ENCODE results near the gene RAB44.
"Not testable (repeated sequence)": the region's sequence is repeated elsewhere in the genome, so short reads cannot be mapped to it uniquely, and the experiment has no call there.

Gene RAB44

DNA sequence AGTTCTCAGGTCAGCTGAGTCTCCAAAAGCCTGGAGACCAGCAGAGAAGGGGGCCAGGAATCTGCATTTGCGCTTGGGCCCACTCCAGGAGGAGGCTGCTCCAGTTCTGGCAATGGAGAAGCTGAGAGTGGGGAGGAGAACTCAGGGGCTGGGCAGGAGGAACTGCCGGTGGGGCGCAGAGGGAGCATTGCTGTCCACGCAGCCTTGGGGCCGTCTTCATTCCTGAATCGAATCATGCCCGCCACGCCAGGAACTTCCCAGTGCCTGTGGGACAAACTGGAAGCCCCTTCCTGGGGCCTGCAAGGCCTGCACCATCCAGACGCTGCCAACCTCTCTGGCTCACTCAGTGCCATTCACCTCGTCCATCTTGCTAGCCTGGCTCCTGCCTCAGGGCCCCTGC is 16.9 kb downstream of the RAB44 start:
- DNase-seq: no peak

DNA sequence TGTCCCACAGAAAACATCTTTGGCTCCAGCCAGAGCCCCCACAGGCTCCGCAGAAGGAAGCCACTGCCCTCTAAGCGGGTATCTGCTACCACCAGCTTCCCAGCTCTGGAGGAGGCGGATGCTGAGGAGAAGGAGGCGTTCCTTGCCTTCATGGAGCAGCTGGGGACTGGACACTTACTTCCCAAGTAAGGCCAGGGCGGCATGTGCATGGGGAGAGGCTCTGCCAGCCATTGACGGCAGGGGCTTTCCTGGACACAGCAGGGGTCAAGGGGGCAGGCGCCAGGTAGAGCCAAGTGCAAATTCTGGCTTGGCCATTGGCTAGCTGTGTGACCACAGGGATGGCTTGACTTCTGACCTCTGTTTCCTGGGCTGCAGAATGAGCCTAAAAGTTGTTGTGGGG is 17.8 kb downstream of the RAB44 start:
- DNase-seq: no peak

GRCh38 chr6:36716476-36717093 is 19.0 kb downstream of the RAB44 start:
- no peak for DNase-seq

DNA sequence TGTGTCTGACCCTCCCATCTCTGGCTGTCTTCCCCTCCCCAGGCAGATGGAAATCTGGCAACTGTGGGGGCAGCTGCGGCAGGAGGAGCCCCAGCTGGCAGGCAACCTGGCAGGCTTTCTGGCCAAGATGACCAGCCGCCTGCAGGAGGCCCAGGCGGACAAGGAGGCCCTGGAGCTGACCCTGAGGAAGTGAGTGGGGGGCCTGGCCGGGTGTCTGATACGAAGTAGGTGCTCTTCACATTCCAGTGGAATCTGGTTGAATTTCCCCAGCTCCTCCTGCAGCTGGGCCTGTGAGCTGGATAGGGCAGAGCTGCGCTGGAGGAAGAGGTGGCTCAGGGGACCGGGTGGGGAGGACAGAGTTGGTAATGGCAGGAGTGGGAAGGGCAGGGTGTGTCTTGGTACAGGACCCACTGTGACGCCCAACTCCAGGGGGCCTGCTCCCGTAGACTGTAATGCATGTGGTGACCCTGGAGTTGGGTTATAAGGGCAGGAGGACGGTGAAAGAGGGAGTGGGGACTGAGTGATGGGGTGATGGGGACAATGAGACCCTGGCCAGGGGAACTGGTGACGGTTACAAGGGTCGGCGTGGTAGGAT is 19.7 kb downstream of the RAB44 start:
- DNase-seq: no peak

DNA sequence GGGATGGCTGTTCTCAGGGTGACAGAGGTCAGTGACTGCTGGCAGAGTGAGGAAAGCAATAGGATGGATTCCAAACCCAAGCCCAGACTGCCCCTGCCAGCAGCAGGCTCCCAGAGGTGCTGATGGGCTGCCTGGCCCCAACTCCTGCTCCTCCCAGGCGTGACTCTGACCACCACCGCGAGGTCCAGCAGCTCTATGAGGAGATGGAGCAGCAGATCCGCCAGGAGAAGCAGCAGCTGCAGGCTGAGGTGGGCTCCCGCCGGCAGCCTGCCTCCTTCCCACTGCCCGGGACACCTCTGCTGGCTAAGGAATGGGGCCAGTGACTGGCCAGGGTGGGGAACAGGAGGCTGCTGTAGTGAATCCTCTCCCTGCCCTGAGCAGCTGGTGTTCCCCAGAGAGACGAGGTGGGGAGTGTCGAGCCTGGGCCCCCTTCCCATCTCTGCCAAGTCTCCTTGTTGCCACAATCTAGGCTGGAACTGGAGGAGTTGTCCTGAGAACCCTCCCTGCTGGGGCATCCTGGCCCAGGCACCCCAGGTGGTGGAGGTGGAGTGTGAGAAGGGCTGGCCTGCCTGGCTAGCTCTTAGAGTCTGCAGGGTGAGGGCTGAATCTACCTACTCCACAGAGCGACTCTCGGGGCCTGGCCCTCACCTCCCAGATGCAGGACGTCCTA is 20.4 kb downstream of the RAB44 start:
- no peak for DNase-seq

DNA sequence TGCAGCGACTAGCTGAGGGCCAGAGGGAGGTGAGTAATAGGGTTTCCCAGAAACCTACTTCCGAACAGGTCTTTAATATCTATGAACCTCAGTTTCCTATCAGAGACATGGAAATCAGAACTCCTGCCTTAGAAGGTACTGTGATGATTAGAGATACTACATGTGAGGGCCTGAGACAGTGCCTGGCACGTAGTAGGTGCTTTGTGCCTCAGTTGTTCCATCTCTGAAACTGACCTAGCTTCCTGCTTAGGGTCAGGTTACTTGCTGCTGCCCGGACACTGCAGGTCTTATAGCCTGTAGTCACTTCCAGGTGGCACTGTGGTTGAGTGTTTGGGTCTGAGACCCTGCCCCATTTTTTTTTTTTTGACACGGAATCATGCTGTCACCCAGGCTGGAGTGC is 20.9 kb downstream of the RAB44 start:
- no peak for DNase-seq

DNA sequence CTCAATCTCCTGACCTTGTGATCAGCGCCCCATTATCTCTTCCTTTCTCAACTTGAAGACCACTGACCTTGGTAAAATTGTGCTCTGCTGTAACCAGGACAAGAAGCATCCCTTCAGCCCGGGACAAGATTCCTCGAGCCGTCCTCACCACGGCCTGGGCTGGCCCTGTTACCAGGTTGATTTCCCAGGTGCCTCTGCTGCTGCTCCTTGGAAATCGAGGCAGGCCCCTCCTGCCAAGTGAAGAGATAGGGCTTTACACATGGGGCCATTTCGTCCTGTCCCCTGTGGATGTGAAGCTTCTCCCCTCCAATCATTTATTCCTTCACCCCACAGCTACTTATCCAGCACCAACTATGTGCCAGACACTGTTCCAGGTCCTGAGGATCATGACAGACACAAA is 21.5 kb downstream of the RAB44 start:
- no peak for DNase-seq

- DNase-seq: no peak
These were observed 22.9 kb downstream of the RAB44 start for GRCh38 chr6:36720251-36721141.

DNA sequence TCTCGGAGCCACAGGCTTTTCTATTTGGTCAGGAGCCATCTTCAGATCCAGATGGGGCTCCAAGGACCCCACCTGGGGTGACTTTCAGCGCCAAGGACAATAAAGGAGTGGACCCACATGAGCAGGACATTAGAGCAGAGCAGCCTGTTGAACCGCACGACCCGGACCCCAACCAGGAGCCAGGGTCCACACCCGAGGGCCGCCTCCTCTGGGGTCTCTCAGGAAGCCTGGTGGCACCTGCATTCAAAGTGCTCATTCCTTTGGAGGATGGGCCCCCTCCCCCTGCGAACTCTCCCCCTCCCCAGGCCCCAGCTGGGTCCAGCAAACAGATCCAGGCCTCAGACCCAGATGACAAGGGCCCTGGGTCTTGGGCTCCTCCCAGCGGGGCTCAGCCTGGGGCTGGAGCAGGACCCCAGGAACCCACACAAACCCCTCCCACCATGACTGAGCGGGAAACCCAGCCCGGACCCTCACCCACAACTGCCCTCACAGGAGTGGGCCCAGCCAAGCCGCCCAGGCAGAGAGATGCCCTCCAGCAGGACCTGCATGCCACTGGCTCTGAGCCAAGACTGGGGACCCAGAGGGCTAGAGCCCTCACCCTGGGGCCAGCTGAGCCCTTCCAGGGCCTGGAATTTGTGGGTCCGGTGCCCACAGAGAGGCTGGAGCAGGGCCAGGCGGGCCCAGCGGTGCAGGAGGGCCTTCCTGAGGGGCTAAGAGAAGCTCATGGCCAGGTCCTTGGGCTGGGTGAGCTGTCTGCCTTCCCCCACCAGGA is 23.9 kb downstream of the RAB44 start:
- DNase-seq: no peak

DNA sequence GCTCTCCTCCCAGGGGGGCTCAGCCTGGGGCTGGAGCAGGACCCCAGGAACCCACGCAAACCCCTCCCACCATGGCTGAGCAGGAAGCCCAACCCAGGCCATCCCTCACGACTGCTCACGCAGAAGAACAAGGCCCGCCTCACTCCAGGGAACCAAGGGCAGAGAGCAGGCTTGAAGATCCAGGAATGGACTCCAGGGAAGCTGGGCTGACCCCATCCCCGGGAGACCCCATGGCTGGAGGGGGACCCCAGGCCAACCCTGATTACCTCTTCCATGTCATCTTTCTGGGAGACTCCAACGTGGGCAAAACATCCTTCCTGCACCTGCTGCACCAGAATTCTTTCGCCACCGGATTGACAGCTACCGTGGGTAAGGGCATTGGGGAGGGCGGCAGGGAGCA is 24.7 kb downstream of the RAB44 start:
- no peak for DNase-seq

GRCh38 chr6:36722879-36723278 is 25.3 kb downstream of the RAB44 start:
- no peak for DNase-seq

- DNase-seq: not testable (repeated sequence)
These were observed 26.4 kb downstream of the RAB44 start for GRCh38 chr6:36723992-36724391.

DNA sequence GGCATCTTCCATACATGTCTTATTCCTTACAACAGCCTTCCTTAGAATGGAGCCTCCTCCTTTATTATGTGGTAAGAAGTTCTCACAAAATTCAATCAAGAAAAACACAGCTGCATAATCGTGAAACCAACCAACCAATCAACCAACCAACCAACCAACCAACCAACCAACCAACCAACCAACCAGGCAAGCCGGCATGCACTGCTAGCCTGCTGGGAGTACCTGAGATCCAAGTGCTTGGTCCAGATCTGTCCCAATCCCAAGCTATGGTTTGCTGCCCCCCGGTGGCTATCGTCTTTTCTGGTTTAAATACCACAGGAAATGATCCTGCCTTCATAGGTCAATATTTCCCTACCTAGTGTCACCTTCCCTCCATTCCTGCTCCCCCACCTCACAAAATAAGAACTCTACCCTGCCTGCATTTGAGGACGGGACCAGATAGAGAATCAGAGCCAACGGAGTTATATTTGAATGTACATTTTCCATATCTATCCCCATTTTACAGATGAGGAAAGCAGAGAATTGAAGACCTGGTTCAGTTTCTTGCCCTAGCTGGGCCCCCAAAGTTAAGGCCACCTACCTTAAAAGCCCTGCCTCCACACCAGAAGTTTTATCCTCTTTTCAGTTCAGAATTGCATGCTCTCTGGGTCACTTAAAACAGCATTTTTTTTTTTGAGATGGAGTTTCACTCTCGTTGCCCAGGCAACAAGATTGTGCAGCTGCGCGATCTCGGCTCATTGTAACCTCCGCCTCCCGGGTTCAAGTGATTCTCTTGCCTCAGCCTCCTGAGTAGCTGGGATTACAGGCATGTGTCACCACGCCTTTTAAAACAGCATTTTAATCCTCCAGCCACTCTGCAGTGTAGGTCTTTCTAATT is 27.1 kb downstream of the RAB44 start:
- no peak for DNase-seq

- no peak for DNase-seq
These were observed 28.0 kb downstream of the RAB44 start for GRCh38 chr6:36725581-36725980.

GRCh38 chr6:36727505-36728021 is 29.9 kb downstream of the RAB44 start:
- DNase-seq: no peak

- no peak for DNase-seq
These were observed 30.9 kb downstream of the RAB44 start for GRCh38 chr6:36728289-36729160.

DNA sequence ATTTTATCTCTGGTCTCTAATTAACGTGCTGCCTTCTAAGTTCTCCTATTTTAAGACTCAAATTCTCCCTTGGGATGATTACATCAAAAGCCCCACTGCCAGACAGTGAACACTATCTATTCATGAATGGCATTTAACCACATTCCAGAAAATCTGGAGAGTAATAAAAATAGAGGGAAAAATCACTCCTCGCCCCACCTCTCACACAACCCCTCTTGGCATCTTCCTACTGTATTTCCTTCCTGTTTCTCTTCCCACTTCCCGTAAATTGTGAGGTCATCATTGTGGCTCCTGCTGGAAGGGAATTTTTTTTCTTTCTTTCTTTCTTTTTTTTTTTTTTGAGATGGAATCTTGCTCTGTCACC is 31.5 kb downstream of the RAB44 start:
- no peak for DNase-seq

- no peak for DNase-seq
These were observed 33.1 kb downstream of the RAB44 start for GRCh38 chr6:36730424-36731380.

GRCh38 chr6:36731622-36732310 is 34.1 kb downstream of the RAB44 start:
- no peak for DNase-seq
